ENCODE data around the gene PLCB1.

The PLCB1 gene

GRCh38 chr20:8151372-8151771 is 19.3 kb downstream of the PLCB1 start:
- no peak for TF ChIP-seq CTCF (IDR thresholded peaks at IDR 0.05; ENCODE audit: low read depth, low read length)
- no peak overlapping the region for H3K4me3 ChIP-seq (ENCODE audit: low read depth, low read length)

- TF ChIP-seq CTCF (IDR thresholded peaks at IDR 0.05; ENCODE audit: low read depth, low read length), result no peak
- H3K4me3 ChIP-seq (ENCODE audit: low read depth, low read length), result no peak overlapping the region
Measured at GRCh38 chr20:8152183-8152582, 20.1 kb downstream of the PLCB1 start.

GRCh38 chr20:8152847-8153246 is 20.8 kb downstream of the PLCB1 start:
- no peak overlapping the region for H3K4me3 ChIP-seq (ENCODE audit: low read depth, low read length)

GRCh38 chr20:8153281-8153908 is 21.3 kb downstream of the PLCB1 start:
- TF ChIP-seq CTCF (IDR thresholded peaks at IDR 0.05; ENCODE audit: low read depth, low read length), result no peak
- no peak overlapping the region for H3K4me3 ChIP-seq (ENCODE audit: low read depth, low read length)

More at GRCh38 chr20:8152847-8153246, 20.8 kb downstream of the PLCB1 start:
- no peak for TF ChIP-seq CTCF (IDR thresholded peaks at IDR 0.05; ENCODE audit: low read depth, low read length)

- H3K4me3 ChIP-seq (ENCODE audit: low read depth, low read length), result no peak overlapping the region
Measured at GRCh38 chr20:8154638-8155037, 22.6 kb downstream of the PLCB1 start.

GRCh38 chr20:8155229-8155628 is 23.2 kb downstream of the PLCB1 start:
- H3K4me3 ChIP-seq (ENCODE audit: low read depth, low read length), result no peak overlapping the region

More at GRCh38 chr20:8154638-8155037, 22.6 kb downstream of the PLCB1 start:
- no peak for TF ChIP-seq CTCF (IDR thresholded peaks at IDR 0.05; ENCODE audit: low read depth, low read length)

More at GRCh38 chr20:8155229-8155628, 23.2 kb downstream of the PLCB1 start:
- TF ChIP-seq CTCF (IDR thresholded peaks at IDR 0.05; ENCODE audit: low read depth, low read length), result no peak
